Measurements from ENCODE around the gene NGEF. TPM values are rescaled to one million over a fixed set of nuclear protein-coding genes. Genes with fewer than 3 reads are reported as not detected.

The NGEF gene
- total and polyA plus RNA-seq, 9 of the 15 experiments (the other 6 are each of a cell fraction or from before 2014, with no cell fraction given) = 0.07 to 0.17 (median 0.09) TPM; not detected in 6

- ChIA-PET CTCF (ENCODE audit: low intra/inter-chr PET ratio) (no interaction called here), POLR2A (no interaction called here)
- Histone ChIP-seq H3K4me3 (no peak overlapping the region), H2AFZ (ENCODE audit: low read depth, low read length) (no peak overlapping the region), H3K9me3 (replicated peaks; ENCODE audit: control insufficient read depth, insufficient read depth, low read depth, low read length) (no peaks in the 10 kb centered on the region; the same call in 1 of the 2 replicates), H3K4me2 (ENCODE audit: insufficient read depth, low read length) (no peak overlapping the region), H3K79me2 (ENCODE audit: control insufficient read depth, insufficient read depth, low read length) (no peaks in the 10 kb centered on the region), H3K9ac (ENCODE audit: insufficient read depth in 1 of 2, low read depth in 2 of 2, low read length in 2 of 2) (no peak overlapping the region), H3K4me1 (replicated peaks in 1 of 2; ENCODE audit: control insufficient read depth in 2 of 2, insufficient read depth in 2 of 2, low read length in 2 of 2) (peaks cover 0 to 9% of the 10 kb centered on the region in 2 experiments; a peak in 2 of 5 replicates), H4K20me1 (replicated peaks; ENCODE audit: control insufficient read depth, insufficient read depth, low read length) (no peaks in the 10 kb centered on the region), H3K27ac (ENCODE audit: extremely low read depth, low read depth, low read length) (no peak overlapping the region), H3K9me1 (ENCODE audit: control insufficient read depth, insufficient read depth, low read length) (no peaks in the 10 kb centered on the region), H3K36me3 (ENCODE audit: control insufficient read depth, insufficient read depth, low read length) (no peaks in the 10 kb centered on the region), H3K27me3 (ENCODE audit: control insufficient read depth in 2 of 2, insufficient read depth in 2 of 2, low read length in 2 of 2) (peaks cover 3 to 43% of the 10 kb centered on the region in 2 experiments; a peak in 3 of 5 replicates)
- no peak for TF ChIP-seq ZNF785 (CRISPR knock-in tag; IDR thresholded peaks at IDR 0.05)
- TF ChIP-seq FOXJ2 (tag; IDR thresholded peaks at IDR 0.05) = no peak
- no peak for TF ChIP-seq RBM22 (IDR thresholded peaks at IDR 0.05; ENCODE audit: low read depth, low read length, poor library complexity, severe bottlenecking)
- no peak for TF ChIP-seq GATAD2A (IDR thresholded peaks at IDR 0.05)
- no peak for TF ChIP-seq ZKSCAN3 (CRISPR knock-in tag; IDR thresholded peaks at IDR 0.05)
- no peak for TF ChIP-seq SMAD3 (CRISPR knock-in tag; conservative IDR thresholded peaks at IDR 0.05)
- TF ChIP-seq MGA (IDR thresholded peaks at IDR 0.05) = no peak
- TF ChIP-seq HCFC1 (IDR thresholded peaks at IDR 0.05; ENCODE audit: low read depth, low read length) = no peak
- ATAC-seq (no peak), FAIRE-seq (no peak), DNase-seq (ENCODE audit: extremely low read depth in 1 of 4, low spot score in 3 of 4) (no peak)
- no TSS peak for BruUV-seq (replicated peaks)
- in situ Hi-C loops (cut with MboI) = no loop called here
- WGBS (ENCODE audit: insufficient coverage, low coverage, missing lambda C conversion rate) = 35% methylated on average over 11 of the region's 12 CpGs
- intact Hi-C loops (cut with micrococcal nuclease) = no loop called here
Observed at GRCh38 chr2:233036162-233036838, 23.2 kb upstream of the NGEF start.

Measured in K562 (cell line).